Left forelimb (tissue), 1 donor: ENCODE results near the gene PTPRO.
"Not testable (repeated sequence)": the region's sequence is repeated elsewhere in the genome, so short reads cannot be mapped to it uniquely, and the experiment has no call there.

ENCODE experiments used
- DNase-seq: peaks from one replicate; pipeline ENCODE4 v3.0.0-alpha.2; 2018; ENCODE audit warnings: low spot score

PTPRO gene

DNA sequence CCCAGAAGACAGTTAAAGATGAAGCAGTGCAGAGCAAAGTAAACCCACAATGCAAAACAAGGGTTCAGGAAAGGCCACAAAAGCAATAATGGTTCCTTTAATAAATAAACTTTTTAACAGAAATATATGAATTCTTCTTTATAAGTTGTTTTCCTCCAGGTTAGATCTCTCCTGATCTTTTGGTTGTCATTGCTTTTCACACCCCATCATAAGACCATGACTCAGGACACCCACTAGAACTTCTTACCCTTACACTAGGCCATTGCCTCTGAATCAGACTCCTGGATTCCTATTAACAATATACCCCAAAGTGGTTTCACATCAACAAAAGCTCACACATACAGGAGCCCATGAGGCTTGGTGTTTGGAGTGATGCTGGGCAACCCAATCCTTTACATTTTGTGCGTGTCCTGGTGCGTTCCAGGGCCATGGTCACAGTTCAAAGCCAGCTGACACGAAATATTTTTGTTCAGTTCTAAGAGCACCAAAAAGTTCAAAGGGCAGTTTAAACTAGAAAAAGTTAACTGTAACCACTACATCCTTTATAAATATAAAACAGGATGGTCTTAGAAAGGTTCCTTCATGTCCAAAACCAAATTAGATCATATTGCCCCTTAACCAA is 279.9 kb downstream of the PTPRO start:
- no peak for DNase-seq

DNA sequence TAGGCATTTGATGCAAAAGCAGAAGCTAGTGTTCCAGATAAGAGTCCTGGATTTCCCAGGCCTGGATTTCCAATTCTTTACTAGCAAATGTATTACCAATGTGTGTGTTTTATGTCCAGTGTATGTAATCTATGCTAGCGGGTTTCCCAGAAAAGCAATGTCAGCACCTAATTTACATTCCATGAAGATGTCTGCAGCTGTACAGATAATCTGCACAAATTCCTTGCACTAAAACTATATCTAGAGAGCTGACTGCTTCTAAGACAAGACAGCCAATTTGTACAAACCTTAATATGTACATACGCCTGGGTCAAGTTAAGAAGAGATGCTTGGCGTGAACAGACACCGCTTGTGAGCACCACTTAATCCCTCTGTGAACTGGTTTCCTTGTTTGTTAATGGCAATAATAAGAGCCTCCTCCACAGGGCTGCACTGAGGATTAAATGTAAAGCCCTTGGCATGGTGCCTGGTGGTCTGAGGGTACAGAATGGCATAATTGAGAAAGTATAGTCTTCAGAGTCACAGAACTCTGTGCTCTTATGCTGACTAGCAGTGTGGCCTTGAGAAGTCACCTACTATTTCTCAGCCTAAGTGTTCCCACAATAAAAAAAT is 281.3 kb downstream of the PTPRO start:
- no peak for DNase-seq

DNA sequence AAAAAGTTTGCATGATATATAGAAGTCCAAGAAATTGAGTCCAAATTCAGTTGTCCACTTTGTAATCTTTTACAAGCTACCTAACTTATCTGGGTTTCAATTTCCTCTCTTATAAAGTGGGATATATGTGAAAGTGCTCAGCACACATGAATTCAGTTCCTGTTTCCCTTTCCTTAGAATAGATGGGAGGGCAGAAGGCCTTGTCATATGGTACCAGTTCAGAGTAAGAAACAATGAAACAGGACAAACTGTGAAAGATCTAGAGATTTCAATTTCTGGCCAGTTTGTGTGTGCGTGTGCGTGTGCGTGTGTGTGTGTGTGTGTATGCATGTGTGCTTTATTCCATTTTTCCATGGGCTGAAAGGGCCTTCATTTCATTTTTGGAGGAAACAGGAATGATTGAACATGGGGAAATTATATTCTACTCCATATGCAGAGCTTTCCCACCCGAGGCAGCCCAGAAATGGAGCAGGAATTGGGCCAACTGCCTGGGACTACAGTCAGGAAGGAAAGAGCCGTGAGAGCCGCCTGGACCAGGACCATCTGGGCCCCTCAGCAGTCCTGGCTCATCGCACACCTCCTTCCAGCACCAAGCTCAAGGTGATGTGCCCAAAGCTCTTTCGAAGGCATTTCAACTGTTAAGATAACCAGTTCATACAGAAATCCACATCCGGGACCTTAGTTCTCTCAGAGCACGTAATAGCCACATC is 283.7 kb downstream of the PTPRO start:
- DNase-seq, result no peak

DNA sequence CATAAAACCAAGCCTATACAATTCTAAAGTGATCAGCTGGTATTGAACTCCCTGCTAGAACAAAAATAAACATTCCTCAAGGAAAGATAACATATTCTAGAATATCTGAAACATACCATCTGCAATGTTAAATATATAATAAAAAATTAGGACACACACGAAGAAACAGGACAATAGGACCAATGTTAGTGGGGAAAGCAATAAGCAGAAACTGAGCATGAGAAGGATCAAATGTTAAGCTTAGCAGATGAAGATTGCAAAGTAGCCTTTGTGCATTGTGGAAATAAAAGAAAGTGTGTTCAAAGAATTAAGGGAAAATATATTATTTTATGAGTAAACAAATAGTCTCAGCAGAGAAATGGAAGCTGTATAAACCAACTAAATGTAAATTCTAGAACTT is 286.1 kb downstream of the PTPRO start:
- DNase-seq, result no peak

DNA sequence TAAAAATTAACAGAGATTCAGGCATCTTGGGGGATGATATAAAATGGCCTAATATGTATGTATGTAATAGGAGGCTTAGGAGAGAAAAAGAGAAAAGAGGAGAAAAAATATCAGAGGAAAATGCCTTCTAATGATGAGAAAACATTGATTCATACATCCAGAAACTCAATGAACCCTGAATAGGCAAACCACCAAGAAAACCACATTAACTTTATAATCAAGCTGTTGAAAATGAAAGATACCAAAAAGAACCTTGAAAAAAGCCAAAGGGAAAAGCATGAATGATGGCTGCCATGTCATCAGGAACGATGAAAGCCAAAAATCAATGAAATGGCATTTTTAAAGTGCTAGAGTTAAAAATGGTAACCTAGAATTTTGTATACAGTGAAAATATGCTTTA is 286.6 kb downstream of the PTPRO start:
- DNase-seq, result no peak

DNA sequence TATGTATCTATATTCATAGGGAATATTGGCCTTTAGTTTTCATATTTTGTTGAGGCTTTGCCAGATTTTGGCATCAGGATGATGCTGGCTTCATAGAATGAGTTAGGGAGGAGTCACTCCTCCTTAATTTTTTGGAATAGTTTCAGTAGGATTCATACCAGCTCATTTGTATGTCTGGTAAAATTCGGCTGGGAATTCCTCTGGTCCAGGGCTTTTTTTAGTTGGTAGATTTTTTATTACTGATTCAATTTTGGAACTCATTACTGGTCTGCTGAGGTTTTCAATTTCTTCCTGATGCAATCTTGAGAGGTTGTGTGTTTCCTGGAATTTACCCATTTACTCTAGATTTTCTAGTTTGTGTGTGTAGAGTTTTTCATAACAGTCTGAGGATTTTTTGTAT is 291.7 kb downstream of the PTPRO start:
- no peak for DNase-seq

DNA sequence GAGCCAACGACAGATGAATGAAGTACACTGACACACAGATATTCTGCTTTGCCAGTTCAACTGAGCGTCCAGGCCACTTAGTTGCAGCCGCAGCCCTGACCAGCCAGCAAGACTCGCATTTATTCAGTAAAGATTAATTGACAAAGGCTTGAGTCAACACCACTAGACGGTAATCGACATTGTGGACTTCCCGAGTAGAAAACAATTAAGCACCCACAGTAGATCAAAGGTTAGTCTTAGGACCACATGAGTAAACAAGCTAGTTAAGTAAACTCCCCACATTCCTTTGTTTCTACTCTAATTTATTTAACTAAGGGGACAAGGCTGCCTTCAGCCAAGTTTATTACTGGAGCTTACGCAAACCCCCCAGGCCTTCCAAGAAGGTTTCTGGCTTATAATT is 294.2 kb downstream of the PTPRO start:
- DNase-seq, result not testable (repeated sequence)

DNA sequence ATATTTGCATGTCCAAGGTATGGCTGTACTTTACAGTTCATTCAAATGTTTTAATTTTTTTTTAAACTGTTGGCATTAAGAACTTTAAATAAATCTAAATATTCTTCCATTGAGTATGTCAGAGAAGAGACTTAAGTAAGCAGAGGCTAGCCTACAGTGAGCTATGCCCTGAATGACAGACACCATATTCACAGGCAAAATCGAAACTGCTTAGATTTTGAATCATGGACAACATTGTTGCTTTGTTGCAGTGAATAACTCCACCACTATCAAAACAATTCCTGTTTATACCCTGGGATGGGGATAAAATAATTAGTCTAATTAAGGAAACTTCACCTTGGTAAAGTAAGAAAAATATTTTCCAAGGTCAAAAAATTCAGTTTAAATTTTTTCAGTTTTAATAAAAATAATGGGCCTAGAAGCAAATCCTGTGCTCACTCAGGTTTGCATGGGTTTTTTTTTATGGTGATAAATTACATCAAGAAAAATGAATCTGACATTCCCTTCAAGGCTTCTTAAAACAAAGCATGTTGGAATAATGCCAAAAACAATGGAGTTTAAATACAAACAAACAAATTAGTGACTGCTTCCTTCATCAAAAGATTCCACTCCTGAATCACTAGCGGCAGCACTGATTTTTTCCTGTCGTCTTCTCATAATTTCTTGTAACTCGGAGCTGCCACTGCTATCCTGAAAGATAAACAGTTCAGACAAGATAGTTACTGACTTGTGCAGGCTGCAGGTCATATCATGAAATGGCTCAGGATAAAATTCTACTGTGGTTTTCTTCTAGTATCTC is 298.6 kb downstream of the PTPRO start:
- DNase-seq, result no peak

DNA sequence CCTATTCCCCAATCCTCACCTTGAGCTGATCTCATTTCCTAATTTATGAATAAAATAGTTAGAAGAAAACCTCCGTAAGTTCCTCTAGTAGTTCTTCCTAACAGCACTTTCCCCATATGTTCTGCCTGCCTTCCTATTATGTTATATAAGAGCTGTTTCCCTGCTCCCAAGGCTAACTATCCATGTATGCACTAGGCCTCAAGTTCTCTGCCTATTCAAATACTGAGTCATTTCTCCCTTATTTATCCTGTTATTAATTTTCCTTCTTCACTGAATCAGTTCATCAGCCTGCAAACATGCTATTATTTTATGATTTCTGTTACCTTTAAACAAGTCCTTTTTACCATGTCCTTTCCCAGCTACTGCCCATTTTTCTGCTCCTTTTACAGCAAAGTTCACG is 302.8 kb downstream of the PTPRO start:
- no peak for DNase-seq

DNA sequence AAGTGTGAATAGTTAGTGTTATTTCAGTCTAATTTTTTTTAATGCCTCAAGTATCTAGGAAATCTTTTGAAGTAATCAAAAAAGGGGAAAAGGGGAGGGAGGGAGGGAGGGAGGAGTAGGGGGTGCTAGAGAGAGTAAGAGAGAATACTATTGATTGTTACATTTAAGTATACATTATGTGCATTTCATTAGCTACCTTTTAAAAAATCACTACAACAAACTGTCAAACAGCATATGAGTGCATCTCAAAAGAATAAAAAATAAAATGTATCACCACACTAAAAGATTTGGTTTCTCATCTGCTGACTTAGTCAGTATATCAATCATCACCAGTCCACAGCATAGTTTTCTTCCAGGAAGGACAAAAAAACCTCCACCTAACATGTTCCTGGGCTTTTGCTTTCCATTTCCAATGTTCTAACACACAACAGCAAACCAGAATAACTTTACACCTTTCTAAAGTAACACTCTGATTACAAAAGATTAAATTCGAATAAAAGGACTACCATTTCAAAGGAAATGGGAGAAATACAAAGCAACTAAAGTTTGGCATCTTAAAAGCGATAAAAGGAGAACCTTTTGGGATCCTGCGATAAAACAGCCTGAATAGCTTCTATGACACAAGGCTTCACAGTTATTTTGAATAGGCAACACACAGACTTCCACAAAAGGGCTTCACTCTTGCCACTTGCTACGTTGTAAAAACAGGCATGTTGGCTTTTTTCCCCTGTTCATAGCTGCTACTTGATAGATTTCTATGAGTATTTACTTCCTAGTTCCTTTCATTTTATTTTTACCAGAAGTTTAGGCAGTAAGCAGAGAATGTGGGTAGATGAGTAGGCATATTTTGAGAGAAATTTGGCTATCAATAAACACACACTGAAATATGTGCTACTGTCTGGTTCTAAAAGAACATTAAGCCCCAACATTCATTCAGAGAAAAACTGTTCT is 306.0 kb downstream of the PTPRO start:
- DNase-seq, result no peak

DNA sequence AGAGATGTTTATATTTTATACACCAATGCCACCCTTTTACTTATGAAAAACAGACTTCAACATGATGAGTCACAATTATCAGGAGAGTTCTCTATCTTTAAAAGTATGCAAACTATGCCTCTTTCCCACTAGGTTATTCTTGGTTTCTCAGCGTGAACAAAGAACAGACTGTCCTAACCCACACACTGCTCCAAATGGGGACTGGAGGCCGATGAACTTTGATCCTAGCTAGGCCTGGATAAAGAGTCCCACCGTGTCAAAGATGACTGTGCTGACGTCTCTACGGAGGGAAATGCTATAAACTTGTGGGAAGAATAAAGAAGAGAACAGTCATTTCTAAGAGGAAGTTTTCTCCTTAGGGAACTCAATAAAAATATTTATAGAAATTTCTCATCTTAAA is 306.8 kb downstream of the PTPRO start:
- DNase-seq, result no peak

DNA sequence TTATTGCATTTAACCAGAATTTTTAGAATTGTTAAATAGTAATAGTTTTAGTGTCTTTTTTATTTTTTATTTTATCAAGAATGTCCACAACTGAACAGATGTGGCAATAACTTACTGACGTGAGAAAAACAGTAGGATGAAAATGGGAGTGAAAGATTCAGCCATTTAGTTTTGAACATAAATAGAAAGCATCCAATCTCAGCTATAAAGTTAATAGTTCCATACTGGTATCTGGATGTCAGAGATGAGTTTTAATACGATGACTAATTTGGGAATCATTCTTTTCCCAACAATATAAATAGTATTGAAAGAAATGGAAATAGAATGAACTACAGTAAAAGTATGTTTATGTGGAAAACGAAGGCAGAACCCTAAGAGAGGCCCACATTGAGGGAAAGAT is 307.5 kb downstream of the PTPRO start:
- no peak for DNase-seq

DNA sequence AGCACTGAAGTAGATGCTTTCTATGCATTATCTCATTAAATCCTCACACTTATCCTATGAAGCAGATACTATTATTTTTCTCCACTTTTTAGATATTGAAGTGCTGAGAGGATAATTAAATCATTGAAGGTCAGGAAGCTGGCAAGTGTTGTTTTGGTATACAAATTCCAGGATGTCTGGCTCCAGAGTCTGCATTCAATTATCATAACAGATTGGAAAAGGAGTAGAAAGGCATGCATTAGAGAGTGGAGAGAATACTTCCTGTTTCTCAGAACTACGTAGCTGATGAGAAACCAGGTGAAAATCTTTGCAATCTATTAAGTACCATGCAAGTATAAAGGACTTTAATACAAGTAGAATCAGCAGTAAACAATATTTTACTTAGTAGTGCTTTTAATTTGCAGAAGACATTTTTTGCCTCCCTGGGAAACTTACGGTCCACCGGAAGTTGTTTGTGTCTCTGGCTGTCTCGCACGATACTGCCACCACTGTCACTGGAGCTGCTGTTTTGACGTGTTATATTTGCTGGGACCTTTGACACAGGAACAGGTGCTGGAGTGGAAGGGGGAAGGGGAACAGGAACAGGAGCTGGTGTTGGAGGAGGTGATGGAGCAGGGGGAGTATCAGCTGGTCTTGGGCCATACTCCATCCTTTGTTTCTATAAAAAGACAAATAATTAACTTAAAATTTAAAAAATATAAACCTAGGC is 308.9 kb downstream of the PTPRO start:
- no peak for DNase-seq

DNA sequence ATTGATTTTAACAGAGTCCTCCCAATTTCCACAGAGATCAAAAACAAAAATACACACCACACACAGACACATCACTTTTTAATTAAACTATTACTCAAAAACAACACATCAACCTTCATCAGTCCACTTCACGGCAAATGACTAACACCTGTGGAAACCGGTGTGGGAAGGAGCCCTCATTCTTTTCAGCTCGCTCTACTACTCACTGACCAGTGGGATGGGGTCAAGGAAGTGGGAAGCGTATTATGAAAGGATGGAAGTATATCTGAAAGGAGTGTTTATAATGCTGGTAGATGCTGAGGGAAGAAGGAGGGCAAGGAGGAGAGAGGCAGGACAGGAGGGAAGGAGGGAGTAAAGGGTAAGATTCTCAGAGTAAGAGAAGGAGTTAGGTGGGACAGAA is 310.4 kb downstream of the PTPRO start:
- no peak for DNase-seq

DNA sequence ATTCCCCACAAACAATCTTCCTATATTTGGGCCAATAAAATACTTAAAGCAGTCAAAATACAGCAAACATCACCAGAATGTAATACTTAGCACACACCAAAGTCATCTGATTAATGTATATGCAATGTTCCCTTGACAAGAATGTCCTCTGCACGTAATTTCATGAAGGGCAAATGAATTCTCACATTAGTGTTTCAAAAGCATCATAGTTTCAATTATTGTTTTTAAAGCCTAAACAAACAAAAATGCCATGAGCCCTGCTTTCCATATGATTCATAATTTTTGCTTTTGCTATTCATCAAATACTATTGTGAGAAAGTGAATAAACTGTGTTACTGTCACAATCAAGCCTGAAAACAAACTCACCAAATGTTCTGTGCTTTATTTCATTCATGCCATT is 310.9 kb downstream of the PTPRO start:
- DNase-seq, result no peak

DNA sequence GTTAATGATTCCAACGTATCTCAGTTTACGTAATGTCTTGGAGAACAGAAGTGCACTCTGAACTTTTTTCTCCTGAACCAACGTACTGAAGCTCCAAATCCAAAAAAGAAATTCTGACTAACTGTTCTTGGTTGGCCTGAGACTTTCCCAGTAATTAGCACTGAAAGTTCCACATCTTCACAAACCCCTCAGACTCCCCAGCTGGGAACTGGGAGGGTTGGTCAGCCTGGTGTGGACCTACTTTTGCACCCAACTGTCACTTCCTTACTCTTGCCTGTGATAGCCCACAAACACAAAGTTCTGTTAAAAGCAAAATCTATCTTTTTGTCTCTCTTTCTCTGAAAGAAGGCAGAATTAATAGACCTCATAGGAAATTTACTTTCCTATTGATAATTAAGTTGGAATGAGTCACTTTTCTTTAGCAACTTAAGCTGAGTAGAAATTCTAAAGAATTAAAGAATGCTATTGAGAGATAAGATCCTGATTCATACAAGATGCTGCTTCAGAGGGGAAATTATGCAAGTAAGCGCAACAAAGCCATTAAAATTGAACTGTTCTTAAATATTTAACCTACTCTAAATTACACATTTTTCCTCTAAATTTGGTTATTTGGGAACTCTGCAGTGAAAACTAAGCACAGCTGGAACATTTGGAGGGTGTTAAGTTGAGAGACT is 311.8 kb downstream of the PTPRO start:
- no peak for DNase-seq

DNA sequence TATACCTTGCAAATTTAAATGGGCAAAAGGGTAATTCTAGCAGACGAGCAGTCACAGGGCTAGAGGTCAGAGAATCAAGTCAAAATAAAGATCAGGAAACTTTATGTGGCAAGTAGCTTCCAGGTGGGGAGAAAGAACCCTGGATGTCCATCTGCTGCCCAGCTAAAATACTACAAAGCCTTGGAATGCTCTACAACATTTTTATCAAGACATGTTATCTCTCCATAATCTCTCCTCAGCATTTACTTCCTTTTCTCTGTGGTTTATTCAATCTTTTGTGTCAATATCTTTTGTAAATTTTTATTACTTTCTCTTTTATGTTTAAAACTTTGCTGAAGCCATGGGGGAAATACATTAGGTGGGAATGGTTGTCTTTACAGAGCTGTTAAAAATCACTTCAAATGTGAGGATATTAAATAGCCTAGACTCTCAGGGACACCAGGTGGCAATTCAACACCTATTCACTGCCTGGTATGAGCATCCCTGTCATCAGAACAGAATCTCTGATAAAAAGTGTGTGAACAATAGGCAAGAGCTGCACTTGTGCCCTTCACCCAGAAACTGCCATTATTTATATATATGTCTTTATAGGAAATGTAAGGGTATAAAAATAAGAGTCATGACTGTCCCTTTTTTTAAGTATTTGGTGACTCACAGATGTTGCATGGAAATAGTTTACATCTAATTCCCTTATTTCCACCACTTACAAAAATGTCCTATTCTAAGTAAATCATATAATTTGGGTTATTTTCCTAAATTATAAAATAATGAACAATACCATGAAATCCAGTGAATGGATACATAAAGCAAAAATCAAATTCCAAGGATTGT is 314.0 kb downstream of the PTPRO start:
- no peak for DNase-seq

DNA sequence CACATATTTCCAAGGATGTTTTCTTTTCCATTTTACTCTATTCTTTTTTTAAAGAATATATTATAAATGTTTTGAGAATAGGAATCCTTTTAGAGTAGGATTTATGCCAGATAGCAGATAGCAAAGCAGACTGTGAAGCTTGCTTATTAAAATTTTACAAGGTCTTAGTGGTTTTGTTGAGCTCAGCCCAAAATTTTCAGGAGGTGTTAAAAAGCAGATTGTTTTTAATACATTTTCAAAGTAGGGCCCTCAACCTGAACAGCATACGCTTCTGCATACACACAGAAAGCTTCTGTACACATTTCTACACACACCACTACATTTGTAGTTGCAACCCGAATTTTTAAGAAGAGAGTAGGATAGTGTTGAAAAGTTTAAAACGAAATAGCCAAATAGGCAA is 315.9 kb downstream of the PTPRO start:
- no peak for DNase-seq

DNA sequence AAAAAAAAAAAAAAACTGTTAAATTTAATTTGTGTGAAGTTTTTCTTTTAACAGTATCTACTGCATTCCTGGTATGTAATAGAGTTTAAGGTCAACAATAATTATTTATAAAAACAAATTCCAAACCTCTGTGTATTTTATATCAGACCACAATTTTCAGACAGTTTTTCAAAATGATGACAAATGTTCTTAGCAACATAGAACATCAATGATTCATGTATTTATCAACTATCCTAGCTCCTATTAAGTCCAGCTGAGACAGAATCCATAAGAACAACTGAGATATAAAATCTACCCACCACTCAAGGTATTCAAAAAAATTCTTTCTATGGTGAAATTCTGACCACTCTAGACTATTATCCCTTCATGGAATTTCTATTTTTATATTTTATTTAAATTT is 322.4 kb downstream of the PTPRO start:
- no peak for DNase-seq

DNA sequence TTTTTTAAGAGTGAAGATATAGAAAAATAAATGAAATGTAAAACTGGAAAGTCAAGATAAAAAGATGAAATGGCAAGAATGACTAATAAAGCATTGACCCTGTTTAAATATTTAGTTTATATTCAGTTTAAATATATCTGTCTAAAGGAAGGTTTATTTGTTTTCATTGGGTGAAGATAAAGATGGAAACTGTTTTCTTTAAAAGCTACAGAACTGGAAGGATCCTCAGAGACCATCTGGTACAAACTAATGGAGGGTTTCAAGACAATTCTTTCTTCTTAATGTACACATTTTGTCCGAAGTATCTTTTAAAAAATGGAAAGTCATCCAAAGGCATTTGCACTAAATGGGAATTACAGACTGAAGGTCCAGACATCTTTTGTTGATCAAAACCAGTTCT is 324.3 kb downstream of the PTPRO start:
- DNase-seq, result no peak
